ENCODE results near the gene COQ2. TPM values are rescaled to one million over a fixed set of nuclear protein-coding genes. Genes with fewer than 3 reads are reported as not detected.

Gene COQ2
- total RNA-seq, 2 experiments from 2014 or later: 20.3 to 20.7 TPM

DNA sequence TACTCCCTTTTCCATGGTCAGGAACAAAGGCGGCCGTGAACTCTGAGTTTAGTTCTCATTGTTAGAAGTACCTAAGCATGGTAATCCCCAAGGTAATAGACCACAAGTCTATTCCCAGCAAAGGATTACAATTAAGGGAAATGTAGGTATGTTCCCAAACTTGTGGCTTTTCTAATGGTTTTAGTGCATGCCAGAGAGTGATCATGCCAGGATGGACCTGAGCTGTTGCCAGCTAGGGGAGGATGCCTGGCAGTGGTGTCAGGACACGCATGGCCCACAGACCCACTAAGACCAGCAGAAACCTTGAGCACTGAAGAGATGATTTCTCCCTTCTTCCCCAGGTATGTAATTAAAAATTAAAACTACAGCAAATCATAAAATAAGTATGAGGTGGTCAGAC is 60.8 kb downstream of the COQ2 start:
- Mint-ChIP-seq H3K4me1 (peaks cover 31% of the 10 kb centered on the region), H3K36me3 (ENCODE audit: low read depth) (peaks cover 15% of the 10 kb centered on the region), H3K9me3 (no peaks in the 10 kb centered on the region), H3K27me3 (peaks cover 45% of the 10 kb centered on the region), H3K27ac (no peak overlapping the region), H3K4me3 (no peak overlapping the region)
- CTCF ChIA-PET: interaction anchor here (0.6 kb wide), 1 partner anchor 64 kb away, joined by 3 read pairs; no protein-coding TSS in a partner anchor
- POLR2A ChIA-PET: no interaction called here
- no peak for DNase-seq

DNA sequence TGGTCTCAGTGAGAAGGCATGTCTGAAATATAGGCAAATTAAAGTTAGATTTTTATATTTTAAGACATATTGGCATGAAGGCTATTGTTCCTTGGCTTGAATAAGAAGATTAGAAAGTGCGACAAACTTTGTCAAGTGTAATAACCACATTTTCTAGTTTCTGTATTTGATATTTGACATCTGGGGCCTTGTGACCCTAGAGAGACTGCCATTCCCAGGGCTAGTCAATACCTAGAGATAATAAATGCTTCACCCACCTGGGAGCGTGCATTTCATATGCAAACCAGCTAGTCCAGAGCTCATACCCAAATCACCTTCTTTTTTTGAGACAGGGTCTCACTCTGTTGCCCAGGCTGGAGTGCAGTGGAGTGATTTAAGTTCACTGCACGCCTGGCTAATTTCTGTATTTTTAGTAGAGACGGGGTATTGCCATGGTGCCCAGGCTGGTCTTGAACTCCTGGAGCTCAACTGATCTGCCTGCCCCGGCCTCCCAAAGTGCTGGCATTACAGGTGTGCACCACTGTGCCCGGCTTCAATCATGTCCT is 62.6 kb downstream of the COQ2 start:
- Mint-ChIP-seq H3K4me3 (no peak overlapping the region), H3K4me1 (peaks cover 48% of the 10 kb centered on the region), H3K27me3 (peaks cover 34% of the 10 kb centered on the region), H3K9me3 (no peaks in the 10 kb centered on the region), H3K36me3 (ENCODE audit: low read depth) (peaks cover 18% of the 10 kb centered on the region), H3K27ac (no peak overlapping the region)
- CTCF ChIA-PET: no interaction called here
- POLR2A ChIA-PET: interaction anchor here (1.1 kb wide), 1 partner anchor 9 kb away, joined by 5 read pairs; no protein-coding TSS in a partner anchor
- DNase-seq: no peak

DNA sequence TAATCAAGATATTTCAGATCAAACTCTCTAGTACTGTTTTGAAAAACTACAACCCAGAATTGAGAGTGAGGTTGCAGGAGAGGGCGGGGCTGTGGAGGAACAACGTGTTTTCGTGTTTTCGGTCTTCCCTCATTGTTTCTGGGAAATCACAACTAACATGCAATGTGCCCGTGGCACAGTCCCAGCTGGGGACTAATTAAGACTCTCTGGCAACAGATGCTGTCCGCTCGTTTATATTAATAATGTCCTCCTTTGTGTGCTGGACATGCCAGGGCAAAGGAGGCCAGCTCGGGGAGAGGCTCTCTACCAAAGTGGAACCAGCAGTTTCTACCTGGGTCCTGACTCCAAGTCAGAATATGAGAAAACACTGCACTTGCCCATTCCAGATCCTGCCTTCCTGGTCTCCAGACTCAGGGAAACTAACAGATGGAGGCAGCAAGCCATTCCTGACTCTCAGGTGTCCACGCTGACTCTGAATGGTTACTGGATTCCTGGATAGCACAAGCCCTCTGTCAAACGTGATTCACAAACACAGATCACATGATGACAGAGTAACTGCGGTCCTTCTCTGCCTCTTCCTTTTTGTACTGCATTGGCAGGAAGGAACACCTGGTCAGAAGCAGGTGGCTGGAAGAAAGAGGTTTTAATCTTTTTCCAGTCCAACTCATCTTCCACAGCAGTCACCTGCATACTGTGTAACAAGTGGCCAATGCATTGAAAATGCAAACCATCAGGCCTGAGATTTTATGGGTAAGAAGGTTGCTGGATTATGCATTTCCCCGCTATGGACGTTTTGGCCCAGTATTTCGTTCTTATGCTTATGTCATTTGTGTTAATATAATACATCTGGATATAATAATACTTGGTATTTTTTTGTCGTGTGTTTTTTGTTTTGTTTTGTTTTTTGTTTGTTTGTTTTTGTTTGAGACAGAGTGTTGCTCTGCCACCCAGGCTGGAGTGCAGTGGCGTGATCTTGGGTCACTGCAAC is 65.0 kb downstream of the COQ2 start:
- peak overlapping the region; percentile 65 for H3K4me3 Mint-ChIP-seq
- H3K27ac Mint-ChIP-seq: peak overlapping the region; percentile 82
- peaks cover 65% of the 10 kb centered on the region for H3K4me1 Mint-ChIP-seq
- peaks cover 21% of the 10 kb centered on the region for H3K27me3 Mint-ChIP-seq
- peak; percentile 67 for DNase-seq
- peaks cover 9% of the 10 kb centered on the region for H3K9me3 Mint-ChIP-seq
- CTCF ChIA-PET: interaction anchor here (0.6 to 2.8 kb wide), 7 partner anchors 10 to 144 kb away, joined by 3 to 20 read pairs (median 10); partner anchors contain the start of gene PLAC8
- POLR2A ChIA-PET: interaction anchor here (1.0 to 5.4 kb wide), 10 partner anchors 10 to 208 kb away, joined by 3 to 123 read pairs (median 16); partner anchors contain the start of genes COQ2, LIN54 and PLAC8
- H3K36me3 Mint-ChIP-seq (ENCODE audit: low read depth): peaks cover 33% of the 10 kb centered on the region

DNA sequence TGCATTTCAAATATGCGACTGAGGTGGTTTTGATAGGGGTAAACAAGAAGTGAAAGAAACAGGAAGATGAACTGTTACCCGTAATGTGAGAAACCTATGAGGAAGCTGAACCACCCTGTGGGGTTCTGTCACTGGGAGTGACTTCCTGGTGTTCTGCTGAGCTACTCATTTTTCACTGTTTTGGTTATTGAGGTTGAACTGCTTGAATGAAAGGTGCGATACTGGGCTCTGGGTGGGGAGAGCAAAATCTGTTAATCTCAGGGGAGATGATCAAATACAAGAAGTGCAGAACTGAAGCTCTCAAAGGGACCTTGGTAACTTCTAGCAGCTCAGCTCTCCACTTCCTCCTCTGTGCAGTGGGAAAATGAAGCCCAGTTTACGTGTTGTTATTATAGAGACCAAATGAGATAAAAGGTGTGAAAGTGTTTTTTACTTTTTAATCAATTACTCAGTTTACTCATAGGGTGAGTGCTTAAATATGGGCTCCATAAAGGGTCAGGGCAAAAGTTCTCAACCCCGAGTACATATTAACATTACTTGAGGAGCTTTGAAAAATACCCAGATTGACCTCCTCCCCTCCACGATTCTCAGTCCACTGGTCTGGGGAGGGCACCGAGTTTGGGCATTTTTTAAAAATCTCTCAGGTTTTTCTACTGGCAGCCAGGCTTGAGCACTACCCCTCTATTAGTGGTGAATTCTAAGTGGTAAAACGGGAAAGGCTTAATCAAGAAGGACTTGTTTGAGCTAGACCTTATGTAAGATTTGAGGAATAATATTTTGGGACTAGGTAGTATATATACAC is 66.7 kb downstream of the COQ2 start:
- DNase-seq: peak; percentile 81
- Mint-ChIP-seq H3K36me3 (ENCODE audit: low read depth) (peaks cover 35% of the 10 kb centered on the region), H3K9me3 (peaks cover 14% of the 10 kb centered on the region), H3K4me1 (peaks cover 77% of the 10 kb centered on the region), H3K27me3 (peaks cover 17% of the 10 kb centered on the region), H3K4me3 (peak overlapping the region; percentile 22), H3K27ac (peak overlapping the region; percentile 82)
- ChIA-PET POLR2A (interaction anchor here (0.6 to 5.4 kb wide), 27 partner anchors 11 to 354 kb away, joined by 3 to 123 read pairs (median 6); partner anchors contain the start of genes ABRAXAS1, COPS4, COQ2 and HELQ), CTCF (interaction anchor here (0.7 to 2.8 kb wide), 21 partner anchors 11 to 183 kb away, joined by 3 to 20 read pairs (median 6); partner anchors contain the start of genes COPS4, COQ2 and PLAC8)

DNA sequence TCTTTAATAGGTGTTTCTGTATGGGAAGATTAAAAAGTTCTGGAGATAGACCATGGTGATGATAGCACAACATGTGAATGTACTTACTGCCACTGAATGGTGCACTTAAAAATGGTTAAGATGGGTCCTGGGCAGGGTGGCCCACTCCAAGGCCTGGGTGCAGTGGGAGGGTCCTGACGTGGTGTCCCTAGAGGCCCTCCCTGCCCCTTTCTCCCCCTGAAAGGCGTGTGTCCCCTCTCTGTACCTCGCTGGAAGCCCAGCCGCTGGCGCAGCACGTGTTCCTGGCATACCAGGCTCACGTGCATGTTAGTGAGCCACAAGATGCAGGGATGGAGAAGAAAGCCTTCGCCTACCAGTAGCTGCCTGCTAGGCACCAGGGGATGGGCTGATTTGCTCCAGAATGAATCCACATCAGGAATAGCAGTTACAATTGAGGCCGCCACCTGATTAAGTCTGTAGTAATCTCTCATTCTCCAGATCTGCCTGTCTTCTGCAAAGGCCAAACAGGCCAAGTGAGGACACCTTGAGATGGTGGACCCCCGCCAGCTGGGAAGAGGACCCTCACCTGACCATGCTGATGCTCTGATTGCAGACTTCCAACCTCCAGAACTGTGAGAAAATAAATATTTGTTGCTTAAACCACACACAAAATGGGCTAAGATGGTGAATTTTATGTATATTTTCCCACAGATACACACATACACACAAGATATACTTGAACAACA is 67.5 kb downstream of the COQ2 start:
- ChIA-PET CTCF (interaction anchor here (0.8 to 2.8 kb wide), 15 partner anchors 12 to 182 kb away, joined by 3 to 20 read pairs (median 8); partner anchors contain the start of genes COPS4, COQ2 and PLAC8), POLR2A (interaction anchor here (1.0 to 5.4 kb wide), 20 partner anchors 15 to 353 kb away, joined by 3 to 123 read pairs (median 8); partner anchors contain the start of genes ABRAXAS1, COPS4, COQ2 and HELQ)
- peaks cover 32% of the 10 kb centered on the region for H3K36me3 Mint-ChIP-seq (ENCODE audit: low read depth)
- peak overlapping the region; percentile 82 for H3K27ac Mint-ChIP-seq
- H3K4me1 Mint-ChIP-seq: peaks cover 81% of the 10 kb centered on the region
- DNase-seq: no peak
- peak overlapping the region; percentile 22 for H3K4me3 Mint-ChIP-seq
- peaks cover 16% of the 10 kb centered on the region for H3K27me3 Mint-ChIP-seq
- peaks cover 14% of the 10 kb centered on the region for H3K9me3 Mint-ChIP-seq

DNA sequence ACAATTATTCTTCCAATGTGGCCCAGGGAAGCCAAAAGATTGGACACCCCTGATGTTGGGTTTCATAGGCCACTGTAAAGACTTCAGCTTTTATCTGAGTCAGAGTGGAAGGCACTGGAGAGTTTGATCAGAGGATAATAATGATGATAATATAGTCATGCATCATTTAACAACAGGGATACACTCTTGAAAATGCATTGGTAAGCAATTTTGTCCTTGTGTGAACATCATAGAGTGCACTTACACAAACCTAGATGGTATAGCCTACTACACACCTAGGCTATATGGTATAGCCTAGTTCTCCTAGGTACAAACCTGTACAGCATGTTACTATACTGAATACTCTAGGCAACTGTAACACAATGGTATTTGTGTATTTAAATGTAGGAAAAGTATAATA is 70.5 kb downstream of the COQ2 start:
- no peak for DNase-seq
- ChIA-PET POLR2A (interaction anchor here (1.0 to 4.8 kb wide), 4 partner anchors 17 to 131 kb away, joined by 3 to 64 read pairs (median 9); no protein-coding TSS in a partner anchor), CTCF (interaction anchor here (2.1 kb wide), 1 partner anchor 104 kb away, joined by 8 read pairs; no protein-coding TSS in a partner anchor)
- Mint-ChIP-seq H3K27ac (no peak overlapping the region), H3K36me3 (ENCODE audit: low read depth) (peaks cover 31% of the 10 kb centered on the region), H3K4me3 (no peak overlapping the region), H3K4me1 (peaks cover 84% of the 10 kb centered on the region), H3K27me3 (peaks cover 27% of the 10 kb centered on the region), H3K9me3 (peaks cover 14% of the 10 kb centered on the region)

Other genes with a start within 250 kb of the COQ2 start
- 10 to 100 TPM; 30.9 to 32.8 TPM for gene COPS4, start 249.6 kb downstream of the COQ2 start, total RNA-seq
- 100 to 1,000 TPM; 182 to 183 TPM for gene PLAC8, start 170.1 kb downstream of the COQ2 start, total RNA-seq
- gene HPSE, start 50.0 kb upstream of the COQ2 start, total RNA-seq: 10 to 100 TPM; 30.4 to 32.7 TPM
- 10 to 100 TPM; 16.4 to 17.8 TPM for gene HELQ, start 171.0 kb upstream of the COQ2 start, total RNA-seq
- gene MRPS18C, start 171.3 kb upstream of the COQ2 start, total RNA-seq: 10 to 100 TPM; 58.1 to 58.5 TPM
- 10 to 100 TPM; 11.2 to 13.7 TPM for gene ABRAXAS1, start 200.3 kb upstream of the COQ2 start, total RNA-seq